GM21447 (cell line): ENCODE data around the gene GCNT1.
"Not testable (repeated sequence)": the region's sequence is repeated elsewhere in the genome, so short reads cannot be mapped to it uniquely, and the experiment has no call there.

Source experiments
- ATAC-seq: cut with Tn5 transposase; IDR thresholded peaks from one replicate; pipeline ENCODE4 v1.9.1; 2021; ENCODE audit not compliant: unreplicated experiment

GCNT1 gene

DNA sequence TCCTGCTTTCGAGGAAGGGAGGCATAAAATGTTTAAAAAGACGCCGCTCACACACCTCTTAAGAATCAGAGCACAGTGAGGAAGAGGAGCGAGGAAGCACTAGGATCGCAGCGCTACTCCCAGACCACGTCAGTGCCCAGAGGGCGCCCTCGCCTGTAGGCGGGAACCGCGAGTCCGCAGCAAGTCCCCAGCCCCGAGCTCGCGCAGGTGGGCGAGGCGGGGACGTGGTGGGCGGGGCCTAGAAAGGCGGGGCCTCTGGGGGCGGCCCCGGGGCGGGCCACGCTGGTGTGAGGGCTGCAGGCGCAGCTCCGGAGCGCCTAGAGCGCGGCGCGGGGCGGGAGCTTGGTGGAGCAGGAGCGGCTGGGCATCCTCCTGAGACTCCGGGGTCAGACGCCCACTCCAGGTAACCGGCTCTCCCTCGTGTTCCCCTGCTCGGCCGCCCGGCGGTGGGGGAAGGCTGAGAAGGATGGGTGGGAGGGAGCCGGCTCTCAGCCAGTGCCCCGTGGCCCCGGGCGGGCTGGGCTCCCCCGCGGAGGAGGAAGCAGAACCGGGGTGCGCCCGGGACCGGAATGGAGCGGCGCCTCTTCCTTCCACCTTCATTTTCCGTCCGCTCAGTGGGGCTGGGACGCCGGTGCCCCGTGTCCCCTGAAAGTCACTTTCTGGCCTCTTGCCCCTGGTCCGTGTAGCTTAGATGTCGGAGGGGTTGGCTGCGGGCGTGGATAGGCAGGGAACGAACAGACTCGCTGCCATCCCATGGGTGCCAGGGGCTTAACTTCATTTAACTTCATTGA is at the start of gene GCNT1:
GCNT1 (plus strand) TSS at position 280 of the 791 bp plus-strand sequence. CDS start 43,200 bp downstream, outside the sequence.
- ATAC-seq = peak; percentile 71

DNA sequence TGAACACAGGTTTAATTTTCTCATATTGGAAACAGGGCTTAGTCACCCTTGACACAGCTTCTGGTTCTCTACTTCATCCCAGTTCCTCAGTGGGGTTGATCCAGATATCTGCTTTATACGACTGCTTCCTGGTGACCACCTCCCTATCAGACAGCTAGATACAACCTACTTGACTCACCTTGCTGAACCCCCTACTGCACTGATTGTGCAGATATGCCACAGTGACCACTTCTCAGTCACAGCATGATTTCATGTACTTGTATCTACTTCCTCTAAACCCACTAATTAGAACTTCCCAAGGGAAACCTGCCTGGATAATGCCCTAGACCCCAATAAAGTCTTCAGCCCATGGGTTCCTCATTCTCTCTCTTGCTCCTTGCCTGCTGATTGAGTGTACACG is 46.3 kb upstream of the GCNT1 start:
- ATAC-seq = no peak

DNA sequence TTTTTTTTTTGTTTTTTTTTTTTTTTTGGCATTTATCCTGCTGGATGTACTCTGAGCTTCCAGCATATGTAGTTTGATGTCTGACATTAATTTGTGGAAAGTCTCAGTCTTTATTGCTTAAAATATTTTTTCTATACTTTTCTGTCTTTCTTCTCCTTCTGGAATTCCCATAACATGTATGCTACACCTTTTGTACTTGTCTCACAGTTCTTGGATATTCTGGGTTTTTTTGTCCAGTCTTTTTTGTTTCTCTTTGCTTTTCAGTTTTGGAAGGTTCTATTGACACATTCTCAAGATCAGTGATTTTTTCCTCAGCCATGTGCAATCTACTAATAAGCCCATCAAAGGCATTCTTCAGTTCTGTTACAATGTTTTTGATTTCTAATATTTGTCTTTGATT is 45.3 kb upstream of the GCNT1 start:
- ATAC-seq = no peak

DNA sequence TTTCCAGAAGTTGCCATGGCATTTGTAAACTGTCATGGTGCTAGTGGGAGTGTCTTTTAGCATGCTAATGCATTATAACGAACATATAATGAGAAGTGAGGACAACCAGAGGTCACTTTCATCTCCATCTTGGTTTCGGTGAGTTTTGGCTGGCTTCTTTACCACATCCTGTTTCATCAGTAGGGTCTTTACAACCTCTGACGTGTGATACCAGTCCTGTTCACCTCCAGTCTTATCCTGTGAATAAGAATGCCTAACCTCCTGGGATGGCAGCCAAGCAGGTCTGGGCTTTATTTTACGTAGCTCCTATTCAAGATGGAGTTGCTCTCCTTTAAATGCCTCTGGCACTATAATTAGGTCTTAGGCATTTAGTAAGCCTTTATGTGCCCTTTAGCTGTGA is 44.3 kb upstream of the GCNT1 start:
- peak; percentile 84 for ATAC-seq

GRCh38 chr9:76415154-76415553 is 43.8 kb upstream of the GCNT1 start:
- ATAC-seq = no peak

- no peak for ATAC-seq
Observed at GRCh38 chr9:76415731-76416130, 43.3 kb upstream of the GCNT1 start.

DNA sequence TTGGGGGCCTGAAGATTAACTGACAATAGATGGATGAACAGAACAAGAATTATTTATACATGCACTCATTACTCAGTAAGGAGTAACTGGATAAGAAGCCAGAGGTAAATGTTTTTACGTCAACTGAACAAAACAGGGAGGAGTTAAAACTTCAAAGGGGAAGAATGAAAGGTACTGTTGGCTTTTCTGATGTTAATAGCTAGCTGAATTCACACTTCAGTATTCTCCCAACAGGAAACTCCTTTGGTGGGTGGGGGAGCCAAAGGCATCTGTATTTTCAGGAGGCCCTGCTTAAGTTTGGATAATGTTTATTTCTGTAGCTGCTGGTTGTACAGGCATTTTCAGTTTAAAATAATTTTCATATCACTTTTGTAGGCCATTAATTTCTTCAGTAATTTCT is 41.6 kb upstream of the GCNT1 start:
- no peak for ATAC-seq

- no peak for ATAC-seq
Observed at GRCh38 chr9:76419782-76420380, 39.1 kb upstream of the GCNT1 start.

DNA sequence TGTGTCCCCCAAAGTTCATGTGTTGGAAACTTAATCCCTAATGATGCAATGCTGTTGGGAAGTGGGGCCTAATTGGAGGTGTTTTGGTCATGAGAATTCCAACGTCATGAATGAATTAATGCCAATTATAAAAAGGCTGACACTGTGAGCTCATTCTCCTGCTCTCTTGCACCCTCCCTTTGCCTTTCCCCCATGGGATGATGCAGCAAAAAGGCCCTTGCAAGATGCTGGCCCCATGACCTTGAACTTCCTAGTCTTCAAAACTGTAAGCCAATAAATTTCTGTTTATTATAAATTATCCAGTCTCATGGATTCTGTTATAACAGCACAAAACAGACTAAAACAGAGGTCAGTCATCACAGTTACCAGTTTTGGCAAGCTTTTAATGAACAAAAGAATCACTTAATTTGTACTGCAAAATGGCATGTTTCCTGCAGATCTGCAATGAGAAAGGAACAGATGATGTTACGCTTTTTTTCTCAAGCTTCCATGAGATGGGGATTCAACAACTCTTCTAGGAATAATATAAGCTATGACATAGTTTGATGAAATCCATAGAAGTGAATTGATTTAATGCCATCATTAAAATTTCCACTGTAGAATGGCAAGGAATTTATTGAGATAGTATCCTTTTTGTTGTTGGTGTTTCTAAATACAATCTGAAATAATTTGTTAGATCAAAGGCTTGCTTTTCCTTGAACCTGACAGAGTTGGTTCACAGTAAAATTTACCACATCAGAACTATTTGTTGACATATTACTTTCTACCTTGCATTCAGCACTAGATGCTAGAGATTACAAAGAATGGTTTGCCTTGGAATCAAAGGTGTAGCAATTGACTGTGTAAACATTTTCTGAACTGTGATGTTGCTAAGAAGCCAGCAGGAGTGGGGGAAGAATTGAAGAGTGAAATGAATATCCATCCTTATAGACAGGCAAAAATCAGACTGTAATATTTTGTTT is 35.5 kb upstream of the GCNT1 start:
- no peak for ATAC-seq

- ATAC-seq = no peak
Observed at GRCh38 chr9:76424491-76424890, 34.5 kb upstream of the GCNT1 start.

DNA sequence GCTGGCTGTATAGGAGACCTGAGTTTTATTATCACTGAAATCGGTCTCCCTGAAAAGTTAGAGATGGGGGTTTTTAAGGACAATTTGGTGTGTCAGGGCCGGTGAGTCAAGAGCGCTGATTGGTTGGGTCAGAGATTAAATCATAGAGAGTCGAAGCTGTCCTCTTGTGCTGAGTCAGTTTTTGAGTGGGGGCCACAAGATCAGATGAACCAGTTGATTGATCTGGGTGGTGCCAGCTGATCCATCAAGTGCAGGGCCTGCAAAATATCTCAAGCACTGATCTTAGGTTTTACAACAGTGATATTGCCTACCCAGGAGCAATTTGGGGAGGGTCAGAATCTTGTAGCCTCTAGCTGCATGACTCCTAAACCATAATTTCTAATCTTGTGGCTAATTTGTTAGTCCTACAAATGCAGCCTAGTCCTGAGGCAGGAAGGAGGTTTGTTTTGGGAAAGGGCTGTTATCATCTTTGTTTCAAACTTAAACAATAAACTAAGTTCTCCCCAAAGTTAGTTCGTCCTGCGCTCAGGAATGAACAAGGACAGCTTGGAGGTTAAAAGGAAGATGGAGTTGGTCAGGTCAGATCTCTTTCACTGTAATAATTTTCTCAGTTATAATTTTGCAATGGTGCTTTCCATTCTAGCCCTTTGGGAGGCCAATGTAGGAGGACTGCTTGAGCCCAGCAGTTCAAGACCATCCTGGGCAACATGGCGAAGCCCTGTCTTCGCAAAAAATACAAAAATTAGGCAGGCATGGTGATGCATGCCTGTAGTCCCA is 33.1 kb upstream of the GCNT1 start:
- ATAC-seq = no peak

GRCh38 chr9:76426807-76427419 is 32.1 kb upstream of the GCNT1 start:
- no peak for ATAC-seq

GRCh38 chr9:76431601-76432000 is 27.4 kb upstream of the GCNT1 start:
- ATAC-seq = no peak

DNA sequence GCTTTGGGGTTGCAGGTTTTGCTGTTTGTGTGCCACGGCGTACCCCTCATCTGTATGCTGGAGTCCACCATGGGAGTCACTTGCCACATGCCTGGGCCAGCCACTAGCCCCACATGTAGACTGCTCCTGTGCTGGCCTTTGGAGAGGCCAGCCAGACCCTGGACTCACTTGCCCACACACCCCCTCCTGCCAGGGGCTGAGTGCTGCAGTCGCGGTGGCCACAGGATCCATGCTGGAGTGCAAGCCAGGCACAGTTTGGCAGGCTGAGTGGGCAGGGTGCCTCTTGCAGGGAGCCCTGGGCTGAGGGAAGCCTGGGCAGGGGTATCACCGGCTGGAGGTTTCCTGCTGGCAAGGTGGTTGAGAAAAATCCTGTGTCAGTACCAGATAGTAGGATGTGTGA is 25.6 kb upstream of the GCNT1 start:
- ATAC-seq = no peak

GRCh38 chr9:76433836-76434235 is 25.1 kb upstream of the GCNT1 start:
- ATAC-seq = no peak

DNA sequence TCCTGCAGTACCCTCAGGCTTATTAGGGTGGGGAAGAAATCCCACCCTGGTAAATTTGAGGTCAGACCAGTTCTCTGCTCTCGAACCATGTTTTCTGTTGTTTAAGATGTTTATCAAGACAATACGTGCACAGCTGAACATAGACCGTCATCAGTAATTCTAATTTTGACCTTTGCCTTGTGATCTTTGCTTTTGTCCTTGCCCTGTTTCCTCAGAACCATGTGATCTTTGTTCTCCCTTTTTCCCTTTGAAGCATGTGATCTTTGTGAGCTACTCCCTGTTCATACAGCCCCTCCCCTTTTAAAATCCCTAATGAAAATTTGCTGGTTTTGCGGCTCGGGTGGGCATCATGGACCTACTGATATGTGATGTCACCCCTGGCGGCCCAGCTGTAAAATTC is 24.1 kb upstream of the GCNT1 start:
- not testable (repeated sequence) for ATAC-seq

DNA sequence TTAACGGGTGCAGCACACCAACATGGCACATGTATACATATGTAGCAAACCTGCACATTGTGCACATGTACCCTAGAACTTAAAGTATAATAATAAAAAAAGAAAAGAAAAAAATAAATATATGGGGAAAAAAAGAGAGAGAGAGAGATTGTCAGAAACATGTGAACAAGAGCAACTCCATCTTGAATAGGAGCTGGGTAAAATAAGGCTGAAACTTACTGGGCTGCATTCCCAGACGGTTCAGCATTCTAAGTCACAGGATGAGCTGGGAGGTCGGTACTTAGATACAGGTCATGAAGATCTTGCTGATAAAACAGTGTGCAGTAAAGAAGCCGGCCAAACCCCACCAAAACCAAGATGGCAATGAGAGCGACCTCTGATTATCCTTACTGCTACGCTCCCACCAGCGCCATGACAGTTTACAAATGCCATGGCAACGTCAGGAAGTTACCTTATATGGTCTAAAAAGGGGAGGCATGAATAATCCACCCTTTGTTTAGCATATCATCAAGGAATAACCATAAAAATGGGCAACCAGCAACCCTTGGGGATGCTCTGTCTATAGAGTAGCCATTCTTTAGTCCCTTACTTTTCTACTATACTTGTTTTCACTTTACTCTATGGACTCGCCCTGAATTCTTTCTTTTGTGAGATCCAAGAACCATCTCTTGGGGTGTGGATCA is 21.8 kb upstream of the GCNT1 start:
- ATAC-seq = not testable (repeated sequence)

GRCh38 chr9:76438841-76439588 is 20.0 kb upstream of the GCNT1 start:
- peak; percentile 62 for ATAC-seq
